OCI-LY1 (cell line): Measurements from ENCODE around the gene MOK.

Experiments used
- H2AFZ ChIP-seq: fragments of 200-600 bp; sonication (generic), shearing (Covaris generic); 2 replicates; pipeline ENCODE4 v1.6.0; 2014; ENCODE audit warnings: antibody characterized with exemption, mild to moderate bottlenecking, low read length
- H3F3A ChIP-seq: fragments of 200-600 bp; sonication (generic), shearing (Covaris generic); 2 replicates; pipeline ENCODE4 v1.6.0; 2014; ENCODE audit warnings: mild to moderate bottlenecking, antibody characterized with exemption, low read length, moderate library complexity; ENCODE audit not compliant: insufficient read depth
- H3K27ac ChIP-seq: fragments of 200-600 bp; sonication (generic); 2 replicates; pipeline ENCODE4 v1.5.1; 2014; ENCODE audit warnings: low read length, mixed run types, mild to moderate bottlenecking, low read depth; ENCODE audit not compliant: poor library complexity, severe bottlenecking
- H3K27me3 ChIP-seq: fragments of 200-600 bp; sonication (generic); 2 replicates; pipeline ENCODE4 v1.6.0; 2014; ENCODE audit warnings: antibody characterized with exemption, mild to moderate bottlenecking, low read length, moderate library complexity; ENCODE audit not compliant: insufficient read depth
- H3K36me3 ChIP-seq: fragments of 200-600 bp; sonication (generic); 2 replicates; pipeline ENCODE4 v1.6.1; 2014; ENCODE audit warnings: mild to moderate bottlenecking, antibody characterized with exemption, low read length, moderate library complexity, mixed read lengths; ENCODE audit not compliant: insufficient read depth
- H3K4me1 ChIP-seq: fragments of 200-600 bp; sonication (generic); 2 replicates; pipeline ENCODE4 v1.5.1; 2014; ENCODE audit warnings: mild to moderate bottlenecking, low read length, moderate library complexity; ENCODE audit not compliant: insufficient read depth, severe bottlenecking
- H3K4me2 ChIP-seq: fragments of 200-600 bp; sonication (generic), shearing (Covaris generic); 2 replicates; pipeline ENCODE4 v1.6.1; 2014; ENCODE audit warnings: low read length
- H3K4me3 ChIP-seq: fragments of 200-600 bp; sonication (generic); 2 replicates; pipeline ENCODE4 v1.5.1; 2014; ENCODE audit warnings: low read length, low read depth, mild to moderate bottlenecking, mixed read lengths; ENCODE audit not compliant: poor library complexity, severe bottlenecking
- H3K79me2 ChIP-seq: fragments of 200-600 bp; shearing (Covaris generic); 2 replicates; pipeline ENCODE4 v1.6.1; 2016; ENCODE audit warnings: mixed run types, low read length, mixed read lengths; ENCODE audit not compliant: insufficient read depth
- H3K9ac ChIP-seq: fragments of 200-600 bp; sonication (generic), shearing (Covaris generic); 2 replicates; pipeline ENCODE4 v1.6.1; 2014; ENCODE audit warnings: mild to moderate bottlenecking, low read length, mixed read lengths
- H3K9me2 ChIP-seq: fragments of 200-600 bp; sonication (generic), shearing (Covaris generic); 2 replicates; pipeline ENCODE4 v1.6.1; 2014; ENCODE audit warnings: low read depth, mild to moderate bottlenecking, low read length, mixed read lengths
- H3K9me3 ChIP-seq: fragments of 200-600 bp; shearing (Covaris generic); 2 replicates; pipeline ENCODE4 v1.6.1; 2014; ENCODE audit warnings: low read length, mixed read lengths
- H4K20me1 ChIP-seq: fragments of 200-600 bp; sonication (generic), shearing (Covaris generic); 2 replicates; pipeline ENCODE4 v1.6.0; 2016; ENCODE audit warnings: mild to moderate bottlenecking, low read length; ENCODE audit not compliant: insufficient read depth
- CTCF ChIP-seq: fragments of 200-600 bp; sonication (generic), shearing (Covaris generic); IDR thresholded peaks from 2 replicates; pipeline ENCODE4 v1.5.1; 2017; ENCODE audit warnings: mild to moderate bottlenecking, antibody characterized with exemption, low read length, moderate library complexity, mixed read lengths
- EZH2 ChIP-seq: fragments of 200-600 bp; sonication (generic), shearing (Covaris generic); IDR thresholded peaks from 2 replicates; pipeline ENCODE4 v1.8.0; 2017; ENCODE audit warnings: borderline replicate concordance, mixed run types, mild to moderate bottlenecking, antibody characterized with exemption, low read length, moderate library complexity, mixed read lengths

The MOK gene

GRCh38 chr14:102225386-102225785 is 79.6 kb downstream of the MOK start:
- peaks cover 35% of the 10 kb centered on the region for H3K4me1 ChIP-seq
- H3K9me3 ChIP-seq = no peaks in the 10 kb centered on the region
- TF ChIP-seq EZH2 = no peak
- TF ChIP-seq CTCF = no peak
- H3K9me2 ChIP-seq = no peaks in the 10 kb centered on the region
- H3K79me2 ChIP-seq = no peaks in the 10 kb centered on the region
- H3K9ac ChIP-seq = peak overlapping the region; percentile 65; the same call in 1 of the 2 replicates
- H4K20me1 ChIP-seq = no peaks in the 10 kb centered on the region
- no peaks in the 10 kb centered on the region for H3K27me3 ChIP-seq
- H2AFZ ChIP-seq = no peak overlapping the region
- peaks cover under 1% of the 10 kb centered on the region; the same call in 1 of the 2 replicates for H3K36me3 ChIP-seq
- peak overlapping the region; percentile 90 for H3K27ac ChIP-seq
- H3F3A ChIP-seq = no peaks in the 10 kb centered on the region
- H3K4me2 ChIP-seq = peak overlapping the region; percentile 73; the same call in 1 of the 2 replicates
- H3K4me3 ChIP-seq = no peak overlapping the region

- Histone ChIP-seq H3K9me3 (no peaks in the 10 kb centered on the region), H3K79me2 (no peaks in the 10 kb centered on the region), H3K27me3 (no peaks in the 10 kb centered on the region), H3F3A (no peaks in the 10 kb centered on the region), H3K4me2 (no peak overlapping the region), H3K9ac (no peak overlapping the region), H3K27ac (no peak overlapping the region), H3K4me1 (peaks cover 50% of the 10 kb centered on the region), H3K9me2 (no peaks in the 10 kb centered on the region), H3K36me3 (no peaks in the 10 kb centered on the region), H2AFZ (no peak overlapping the region), H3K4me3 (no peak overlapping the region), H4K20me1 (no peaks in the 10 kb centered on the region)
- no peak for TF ChIP-seq EZH2
- no peak for TF ChIP-seq CTCF
Observed at GRCh38 chr14:102223682-102224081, 81.3 kb downstream of the MOK start.

GRCh38 chr14:102222751-102223150 is 82.2 kb downstream of the MOK start:
- H3K9ac ChIP-seq = no peak overlapping the region
- H3F3A ChIP-seq = no peaks in the 10 kb centered on the region
- no peak overlapping the region for H3K27ac ChIP-seq
- H4K20me1 ChIP-seq = no peaks in the 10 kb centered on the region
- no peak overlapping the region for H3K4me2 ChIP-seq
- no peak overlapping the region for H3K4me3 ChIP-seq
- no peaks in the 10 kb centered on the region for H3K9me2 ChIP-seq
- H2AFZ ChIP-seq = no peak overlapping the region
- H3K36me3 ChIP-seq = no peaks in the 10 kb centered on the region
- no peaks in the 10 kb centered on the region for H3K9me3 ChIP-seq
- peaks cover 56% of the 10 kb centered on the region for H3K4me1 ChIP-seq
- TF ChIP-seq CTCF (no peak), EZH2 (no peak)
- no peaks in the 10 kb centered on the region for H3K27me3 ChIP-seq
- H3K79me2 ChIP-seq = no peaks in the 10 kb centered on the region
